Activated CD8-positive, alpha-beta memory T cell treated with anti-CD3 and anti-CD28 coated beads for 36 hours (primary cell): ENCODE measurements around the gene BNC2. TPM values are rescaled to one million over a fixed set of nuclear protein-coding genes. Genes with fewer than 3 reads are reported as not detected.
"Not testable (repeated sequence)": the region's sequence is repeated elsewhere in the genome, so short reads cannot be mapped to it uniquely, and the experiment has no call there.

Experiments used
- CTCF ChIA-PET: fragments of 350-600 bp; sonication (Branson Sonifier 250); formaldehyde crosslinking; loops from one replicate; lab custom pipeline; 2021; ENCODE audit warnings: antibody characterized with exemption; lab: Charles Lee
- POLR2A ChIA-PET: fragments of 350-600 bp; sonication (Branson Sonifier 250); formaldehyde crosslinking; loops from one replicate; lab custom pipeline; 2021; ENCODE audit warnings: antibody characterized with exemption; lab: Charles Lee
- total RNA-seq, 2 experiments: library from RNA; stranded (reverse); gene quantifications; one replicate each; pipeline ENCODE4 v1.2.3, GENCODE V29; 2021

Gene BNC2
- total RNA-seq, 2 experiments from 2014 or later = not detected

DNA sequence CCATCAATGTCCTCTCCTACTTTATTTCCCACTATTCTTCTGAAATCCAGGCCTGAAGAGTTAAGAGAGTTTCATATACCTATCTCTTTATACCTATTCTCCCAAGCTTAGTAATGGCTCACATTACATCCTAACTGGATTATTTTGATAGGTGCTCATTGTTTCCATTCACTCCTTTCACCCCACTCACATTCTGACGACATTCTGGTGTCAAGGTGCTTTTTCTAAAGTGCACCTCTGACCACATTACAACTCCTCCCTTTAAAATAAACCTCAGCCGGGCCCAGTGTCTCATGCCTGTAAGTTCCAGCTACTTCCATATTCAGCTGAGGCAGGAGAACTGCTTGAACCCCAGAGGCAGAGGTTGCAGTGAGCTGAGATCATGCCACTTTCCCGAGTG, 417.1 kb downstream of the BNC2 start:
- POLR2A ChIA-PET = no interaction called here
- CTCF ChIA-PET = no interaction called here

DNA sequence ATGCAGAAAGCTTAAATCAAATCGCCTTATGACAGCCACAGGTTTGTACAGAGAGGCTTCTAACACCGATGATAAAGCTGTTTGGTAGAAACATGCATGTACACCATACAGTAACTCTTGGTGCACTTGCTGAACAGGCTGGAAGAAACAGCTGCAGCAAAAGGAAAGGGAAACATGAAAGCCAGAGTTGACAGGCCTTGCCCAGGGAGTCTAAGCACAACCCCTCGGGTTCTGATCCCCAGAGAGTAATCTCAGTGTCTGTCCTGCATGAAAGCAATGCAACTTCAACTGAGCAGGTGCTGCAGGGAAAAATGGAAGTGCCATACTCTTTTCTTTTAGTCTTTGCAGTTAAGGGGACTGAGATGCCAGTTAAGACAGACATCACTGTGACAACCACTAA, 419.9 kb downstream of the BNC2 start:
- CTCF ChIA-PET = no interaction called here
- POLR2A ChIA-PET = no interaction called here

DNA sequence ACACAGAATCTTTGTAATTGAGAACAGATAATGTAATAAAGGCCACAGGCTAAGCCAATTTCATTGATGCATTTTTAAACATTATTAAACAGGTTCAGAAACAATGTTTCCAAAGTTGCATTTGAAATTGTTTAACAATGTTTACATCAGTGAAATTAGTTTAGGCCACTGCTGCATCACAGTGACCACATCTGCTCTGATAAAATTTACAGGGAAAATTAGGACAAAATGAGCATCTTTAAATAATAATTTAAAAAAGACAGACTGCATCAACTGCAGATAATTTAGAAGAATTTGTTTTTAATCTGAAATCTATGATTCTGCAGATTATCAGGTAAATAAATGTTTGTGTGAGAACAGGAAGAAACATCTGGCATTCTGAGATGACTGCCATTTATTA, 420.4 kb downstream of the BNC2 start:
- ChIA-PET POLR2A (no interaction called here), CTCF (no interaction called here)

DNA sequence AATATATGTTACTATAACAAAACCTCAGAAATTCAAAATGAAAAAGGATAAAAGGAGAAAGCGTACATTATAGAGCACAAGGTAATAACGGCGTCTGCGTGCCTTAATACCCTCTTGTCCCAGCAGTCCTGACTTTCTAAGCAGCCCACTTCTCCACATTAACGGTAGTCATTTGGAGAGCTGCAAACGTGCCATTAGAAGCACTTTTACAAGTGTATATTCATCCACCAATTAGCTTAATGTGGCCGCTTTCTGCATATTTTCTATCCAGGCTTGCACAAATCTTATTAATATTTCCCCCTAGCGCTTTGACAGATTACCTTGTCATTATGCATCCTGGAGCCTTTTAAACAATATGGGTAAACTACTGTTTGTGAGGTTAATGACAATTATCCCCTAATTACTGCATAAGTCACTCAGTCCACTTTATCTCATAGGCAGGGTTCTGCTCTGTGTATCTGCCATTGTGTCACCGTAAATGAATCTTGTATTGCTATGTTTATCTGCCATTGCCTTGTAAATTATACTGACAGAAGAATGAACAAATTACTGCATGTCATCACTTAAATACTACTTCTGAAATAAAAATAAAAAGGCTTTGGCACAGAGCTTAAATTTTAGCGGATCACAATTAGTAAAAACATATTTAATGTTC, 421.3 kb downstream of the BNC2 start:
- ChIA-PET POLR2A (no interaction called here), CTCF (no interaction called here)

DNA sequence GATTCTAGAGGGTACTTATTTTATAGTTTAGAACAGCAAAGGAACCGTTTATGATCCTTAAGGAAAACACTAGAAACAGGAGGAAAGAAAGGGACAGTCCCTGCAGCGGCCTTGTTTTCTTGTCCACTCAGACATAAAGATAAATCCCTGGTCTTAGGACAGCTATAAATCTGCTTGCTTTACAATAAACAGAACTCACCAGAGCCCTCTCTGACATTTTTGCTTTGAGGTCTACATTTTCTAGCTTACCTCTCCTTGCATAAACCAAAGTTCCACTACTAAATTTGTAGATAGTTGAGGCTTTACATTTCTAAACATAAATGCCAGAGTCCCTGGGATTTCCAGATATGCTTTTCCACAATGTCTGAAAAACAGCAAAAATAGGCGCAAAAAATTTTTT, 422.5 kb downstream of the BNC2 start:
- POLR2A ChIA-PET = no interaction called here
- CTCF ChIA-PET = no interaction called here

DNA sequence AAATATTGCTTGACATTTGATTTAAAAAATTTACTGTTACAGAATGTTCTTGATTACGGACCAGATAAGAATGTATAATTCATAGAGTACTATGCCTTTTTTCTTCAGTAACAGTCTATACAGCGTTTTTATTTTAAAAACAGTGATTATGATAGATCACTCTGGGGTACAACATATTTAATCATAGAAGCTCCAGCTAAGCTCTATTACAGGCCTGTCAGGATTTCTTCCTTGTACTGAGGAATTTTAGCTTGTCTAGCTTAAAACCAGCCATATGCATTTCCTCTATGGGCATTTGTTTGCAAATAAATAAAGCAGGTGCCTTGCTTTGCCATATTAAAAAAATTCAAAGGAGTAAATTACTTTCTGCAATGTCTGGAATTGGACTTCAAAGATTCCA, 423.8 kb downstream of the BNC2 start:
- CTCF ChIA-PET = no interaction called here
- POLR2A ChIA-PET = no interaction called here

DNA sequence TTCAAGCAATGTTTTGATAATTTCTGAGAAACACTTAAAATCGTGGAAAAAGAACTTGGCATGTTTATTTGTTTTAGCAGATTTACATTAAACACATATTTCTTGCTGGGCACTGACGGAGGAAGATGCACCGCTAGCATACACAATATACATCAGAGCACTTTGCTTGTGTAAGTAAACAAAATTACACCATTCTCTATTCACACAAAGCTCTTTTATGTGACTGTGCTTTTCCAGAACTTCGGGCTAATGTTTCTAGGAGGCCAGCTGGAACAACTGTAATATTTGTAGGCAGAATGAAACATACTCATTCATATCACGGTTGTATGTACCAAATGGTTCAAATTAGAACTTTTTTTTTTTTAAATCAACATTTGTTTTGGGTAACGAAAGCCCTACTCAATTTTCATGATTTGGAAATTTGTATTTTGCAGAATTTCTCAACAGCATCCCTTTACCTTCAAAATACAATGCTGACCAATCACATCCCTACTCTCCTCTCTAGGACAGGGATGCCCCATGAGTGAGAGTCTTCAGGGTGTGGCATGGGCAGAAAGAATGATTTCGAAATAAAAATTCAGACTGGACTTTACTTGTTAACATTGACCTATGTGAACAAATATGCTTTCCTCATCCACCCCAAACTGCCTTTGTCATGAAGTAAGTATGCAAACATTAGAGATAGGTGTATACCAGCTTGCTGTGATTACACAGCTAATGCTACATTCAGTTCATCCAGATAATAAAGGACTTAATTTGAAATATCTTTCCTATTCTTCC, 425.1 kb downstream of the BNC2 start:
- CTCF ChIA-PET = no interaction called here
- POLR2A ChIA-PET = no interaction called here

DNA sequence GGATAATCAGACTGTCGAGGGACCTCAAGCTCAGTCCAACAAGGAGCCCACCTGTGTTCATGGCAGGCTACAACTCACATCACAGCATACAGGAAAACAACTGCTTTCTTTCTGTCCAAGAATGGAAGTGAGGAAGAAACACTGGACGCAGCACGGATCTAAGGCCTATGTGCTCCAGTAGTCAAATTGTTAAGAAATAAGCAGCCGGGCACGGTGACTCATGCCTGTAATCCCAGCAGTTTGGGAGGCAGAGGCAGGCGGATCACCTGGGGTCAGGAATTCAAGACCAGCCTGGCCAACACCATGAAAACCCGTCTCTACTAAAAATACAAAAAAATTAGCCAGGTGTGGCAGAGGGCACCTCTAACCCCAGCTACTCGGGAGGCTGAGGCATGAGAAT, 427.8 kb downstream of the BNC2 start:
- ChIA-PET POLR2A (no interaction called here), CTCF (no interaction called here)

DNA sequence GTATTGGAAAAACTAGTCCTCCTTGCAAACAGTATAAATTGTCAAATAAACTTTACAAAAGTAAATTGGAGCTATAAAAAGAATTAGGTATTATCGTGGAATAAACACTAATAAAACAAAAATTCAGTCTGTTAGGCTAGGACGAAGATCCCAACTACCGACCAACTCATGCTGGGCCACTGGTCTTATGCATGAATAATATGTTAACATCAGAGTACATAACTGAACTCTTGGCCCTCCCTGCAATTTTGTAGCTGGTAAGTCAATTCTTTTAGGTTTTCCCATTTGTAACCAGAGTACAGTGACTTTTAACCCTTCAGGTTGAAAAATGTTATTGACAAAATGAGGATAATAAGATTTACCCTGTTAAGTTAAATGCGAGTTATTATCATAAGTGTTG, 428.7 kb downstream of the BNC2 start:
- CTCF ChIA-PET = no interaction called here

DNA sequence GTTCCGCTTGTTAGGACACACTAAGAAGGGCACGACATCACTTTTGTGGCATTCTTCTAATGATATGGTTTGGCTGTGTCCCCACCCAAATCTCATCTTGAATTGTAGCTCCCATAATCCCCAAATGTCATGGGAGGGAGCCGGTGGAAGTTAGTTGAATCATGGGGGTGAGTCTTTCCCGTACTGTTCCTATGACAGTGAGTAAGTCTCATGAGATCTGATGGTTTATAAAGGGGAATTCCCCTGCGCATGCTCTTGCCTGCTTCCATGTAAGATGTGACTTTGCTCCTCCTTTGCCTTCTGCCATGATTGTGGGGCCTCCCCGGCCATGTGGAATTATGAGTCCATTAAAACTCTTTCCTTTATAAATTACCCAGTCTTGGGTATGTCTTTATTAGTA, 431.6 kb downstream of the BNC2 start:
- CTCF ChIA-PET, POLR2A ChIA-PET: not testable (repeated sequence)

More for the DNA sequence above, 428.7 kb downstream of the BNC2 start:
- POLR2A ChIA-PET = no interaction called here

DNA sequence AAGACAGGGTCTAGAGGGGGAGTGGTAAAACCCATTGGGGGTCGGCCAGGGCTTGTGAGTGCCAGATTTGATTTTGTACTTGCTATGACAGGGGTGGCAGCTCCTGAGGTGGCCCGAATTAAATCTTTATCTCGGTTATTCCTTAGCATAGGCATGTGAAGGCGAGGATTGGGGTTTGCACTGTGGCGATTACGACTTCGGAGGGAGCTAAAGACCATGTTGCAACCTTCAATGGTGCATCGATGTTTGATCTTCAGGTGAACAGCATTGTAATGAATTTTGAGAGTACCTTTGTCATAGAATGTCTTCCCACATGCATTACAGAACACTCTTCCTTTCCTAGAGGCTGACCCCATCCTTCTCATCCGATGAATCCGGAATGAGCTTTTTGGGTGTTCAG, 433.9 kb downstream of the BNC2 start:
- POLR2A ChIA-PET = no interaction called here
- CTCF ChIA-PET = no interaction called here

DNA sequence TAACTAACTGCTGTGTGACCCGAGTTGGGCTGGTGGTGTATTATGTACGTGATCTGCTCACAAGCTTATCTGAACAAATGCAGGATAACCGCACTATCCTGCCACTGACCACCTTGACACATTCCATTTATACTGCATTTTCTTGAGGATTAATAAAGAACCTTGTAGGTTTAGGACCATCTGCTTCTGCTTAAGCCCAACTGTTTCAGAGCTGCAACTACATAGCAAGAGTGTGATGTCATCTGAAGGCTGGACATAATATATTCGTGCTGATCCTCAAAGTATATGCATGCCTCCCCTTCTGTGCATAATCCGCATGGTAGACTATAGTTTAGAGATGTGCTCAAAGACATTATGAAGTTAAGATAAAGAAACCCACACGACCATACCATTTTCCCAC, 435.9 kb downstream of the BNC2 start:
- POLR2A ChIA-PET = no interaction called here
- CTCF ChIA-PET = no interaction called here

DNA sequence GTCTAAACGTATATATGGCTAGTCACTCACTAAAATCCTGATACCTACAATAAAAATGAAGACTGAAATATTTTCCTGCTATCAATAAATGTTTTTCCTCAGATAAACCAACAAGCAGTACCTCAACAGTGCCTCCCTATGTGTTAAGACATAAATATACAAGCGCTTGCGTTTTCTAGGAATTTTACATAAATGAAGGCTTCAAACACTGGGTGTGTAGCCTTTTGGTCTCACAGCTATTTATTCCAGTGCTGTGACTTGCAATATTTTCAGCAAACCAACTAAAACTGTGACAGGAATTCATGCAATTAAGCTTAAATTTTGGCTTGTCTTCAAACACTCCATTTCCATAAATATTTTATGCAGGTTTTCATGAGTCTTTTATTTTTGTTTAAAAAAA, 437.0 kb downstream of the BNC2 start:
- ChIA-PET POLR2A (no interaction called here), CTCF (no interaction called here)

DNA sequence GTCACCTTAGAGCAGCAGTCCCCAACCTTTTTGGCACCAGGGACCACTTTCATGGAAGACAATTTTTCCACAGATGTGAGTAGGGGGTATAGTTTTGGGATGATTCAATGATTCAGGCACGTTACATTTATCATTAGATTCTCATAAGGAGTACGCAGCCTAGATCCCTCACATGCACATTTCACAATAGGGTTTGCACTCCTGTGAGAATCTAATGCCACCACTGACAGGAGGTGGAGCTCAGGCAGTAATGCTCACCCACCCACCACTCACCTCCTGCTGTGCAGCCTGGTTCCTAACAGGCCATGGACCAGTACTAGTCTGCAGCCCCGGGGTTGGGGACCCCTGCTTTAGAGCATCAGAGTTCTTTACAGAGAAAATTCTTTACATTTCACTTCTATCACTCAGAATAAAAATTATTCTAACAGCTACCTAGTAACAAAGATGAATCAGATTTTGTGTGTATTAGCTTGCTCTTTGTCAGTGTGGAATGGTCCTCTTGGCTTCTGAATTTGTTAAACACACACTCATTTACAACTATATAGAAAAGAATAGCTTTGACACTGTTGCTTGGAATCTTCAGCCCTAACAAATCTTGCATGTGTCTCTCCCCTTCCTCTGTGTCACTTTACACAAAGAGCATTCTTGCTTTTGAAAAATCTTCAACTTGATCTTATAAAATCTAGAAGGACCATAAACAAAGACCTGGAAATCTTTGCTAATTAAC, 438.6 kb downstream of the BNC2 start:
- ChIA-PET CTCF (no interaction called here), POLR2A (no interaction called here)

DNA sequence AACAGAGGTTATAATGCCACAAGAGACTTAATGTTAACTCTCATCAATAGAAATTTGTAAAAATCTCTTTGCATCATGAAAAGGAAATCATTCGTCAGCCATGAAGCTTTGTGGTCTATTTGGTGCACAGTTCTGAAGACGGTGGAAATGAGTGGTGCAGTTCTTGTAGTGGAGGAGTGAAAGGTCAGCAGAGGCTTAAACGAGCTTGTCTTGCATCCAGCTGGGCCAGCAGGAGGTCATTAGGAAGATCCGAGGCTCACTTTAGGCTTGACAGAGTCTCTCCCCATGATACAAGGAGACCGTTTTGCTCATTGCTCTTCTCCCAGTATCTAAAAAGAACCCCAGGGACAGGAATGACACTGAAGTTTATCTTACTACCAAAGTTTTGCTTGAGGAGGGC, 440.8 kb downstream of the BNC2 start:
- POLR2A ChIA-PET = no interaction called here
- CTCF ChIA-PET = no interaction called here

DNA sequence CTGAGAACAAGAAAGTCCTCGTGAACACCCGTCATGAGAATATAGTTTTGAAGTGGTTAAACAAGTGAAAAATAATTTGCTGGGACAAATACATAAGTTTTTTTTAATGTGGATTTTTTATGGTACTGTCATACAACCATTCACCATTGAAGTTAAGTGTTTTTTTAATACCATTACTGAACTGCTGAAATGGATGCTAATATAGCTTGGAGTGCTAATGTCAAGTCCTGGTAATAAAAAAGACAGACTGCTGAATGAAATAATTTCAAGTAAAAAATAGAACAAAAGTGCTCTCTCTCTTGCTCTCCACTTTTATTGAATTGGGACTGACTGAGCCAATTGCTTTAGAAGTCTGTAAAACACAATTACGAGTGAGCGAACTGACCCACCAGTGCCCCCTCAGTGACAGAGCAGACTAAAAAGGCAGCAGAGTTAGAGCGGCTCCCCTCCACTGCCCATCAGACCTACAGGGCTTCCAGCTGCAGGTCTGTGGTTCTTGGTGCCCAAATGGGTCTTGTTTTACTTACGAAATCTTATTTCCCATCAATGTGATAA, 442.5 kb downstream of the BNC2 start:
- CTCF ChIA-PET = no interaction called here
- POLR2A ChIA-PET = no interaction called here

DNA sequence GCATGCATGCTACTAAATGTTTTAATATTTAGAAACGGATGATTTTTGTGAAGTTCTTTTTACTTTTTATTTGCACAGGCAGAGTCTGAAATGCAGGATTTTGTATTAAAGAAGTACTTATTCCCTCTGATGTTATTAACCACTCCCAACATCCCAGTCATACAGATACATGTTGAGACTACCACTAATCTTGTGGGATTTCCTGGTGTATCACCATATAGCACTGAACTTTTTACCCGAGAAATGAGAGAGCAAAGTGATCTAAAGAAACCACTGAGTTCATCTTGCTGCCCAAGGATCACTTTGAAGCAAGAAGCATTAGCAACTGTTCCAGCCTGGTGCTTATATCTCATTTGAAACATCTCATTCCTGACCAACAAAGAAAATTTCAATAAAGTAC, 443.8 kb downstream of the BNC2 start:
- ChIA-PET CTCF (no interaction called here), POLR2A (no interaction called here)

DNA sequence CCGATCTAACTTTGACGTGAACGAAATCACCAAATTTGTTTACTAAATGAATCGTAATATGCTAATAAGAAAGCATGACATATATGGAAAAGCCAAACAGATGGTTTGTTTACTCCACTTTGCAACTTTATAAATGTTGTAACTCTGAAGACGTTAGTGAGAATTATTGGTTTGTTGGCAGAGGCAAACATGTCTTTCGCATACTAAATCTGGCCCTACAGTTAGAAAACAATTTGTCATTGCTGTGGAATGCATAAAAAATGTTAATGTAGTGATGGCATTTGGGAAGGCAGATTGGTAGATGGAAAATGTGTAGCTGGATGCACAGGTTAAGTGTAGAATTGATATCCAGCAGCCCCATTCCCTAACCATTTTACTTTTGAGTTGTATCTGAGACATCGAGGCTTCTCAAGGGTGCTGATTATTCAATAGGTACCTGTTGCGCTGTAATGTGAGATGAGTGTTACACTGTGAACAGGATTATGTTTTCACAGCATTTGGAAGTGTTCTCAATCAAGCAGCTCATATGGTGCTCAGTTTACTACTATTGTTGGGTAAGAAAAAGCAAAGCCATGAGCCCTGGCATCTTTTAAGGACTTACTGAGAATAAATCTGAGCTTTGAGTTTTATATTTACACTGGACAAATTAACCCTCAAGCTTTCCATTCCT, 444.8 kb downstream of the BNC2 start:
- CTCF ChIA-PET = no interaction called here
- POLR2A ChIA-PET = no interaction called here

DNA sequence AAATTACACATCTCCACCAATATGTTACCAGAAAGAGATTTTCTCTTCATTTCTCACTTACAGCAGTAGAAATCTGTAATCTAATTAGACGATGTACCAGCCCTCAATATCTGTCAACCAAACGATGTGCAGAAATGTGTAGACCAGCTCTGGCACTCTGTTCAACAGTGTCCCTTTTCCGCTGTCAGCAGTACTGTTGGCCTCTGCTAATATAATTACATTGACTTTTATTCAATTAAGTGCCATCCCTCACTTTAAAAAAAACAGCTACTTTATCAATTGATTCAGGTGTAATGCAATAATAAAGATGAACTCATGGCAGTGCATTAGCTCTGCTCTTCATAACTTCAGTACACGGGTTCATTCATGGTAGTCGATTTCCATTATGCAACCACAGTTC, 448.4 kb downstream of the BNC2 start:
- CTCF ChIA-PET = no interaction called here
- POLR2A ChIA-PET = no interaction called here

DNA sequence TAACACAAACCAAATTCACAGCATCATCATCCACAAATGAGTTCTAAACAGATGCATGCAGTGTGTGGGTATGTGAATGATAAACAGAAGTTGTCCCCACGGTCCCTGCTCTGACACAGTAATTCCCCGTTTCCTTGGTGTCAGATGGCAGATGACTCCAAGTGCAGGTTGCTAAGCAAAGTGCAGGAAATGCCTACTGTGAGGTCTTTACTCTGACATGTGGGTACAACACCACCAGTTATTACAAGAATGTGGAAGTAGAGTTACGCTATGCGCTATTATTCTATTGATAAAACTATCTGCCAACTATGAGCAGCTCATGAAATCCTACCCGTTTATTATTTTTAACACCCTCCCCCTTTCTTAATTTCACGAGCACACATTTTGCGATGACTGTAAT, 448.9 kb downstream of the BNC2 start:
- ChIA-PET CTCF (no interaction called here), POLR2A (no interaction called here)
